ENCODE data around the gene KAT2B.

KAT2B gene

GRCh38 chr3:20110826-20111225 is 70.6 kb downstream of the KAT2B start:
- no peak overlapping the region for H3K4me3 ChIP-seq (ENCODE audit: low read length)
- no peak for TF ChIP-seq ZNF274 (IDR thresholded peaks at IDR 0.05; ENCODE audit: low read depth, low read length)

- no peak overlapping the region for H3K4me3 ChIP-seq (ENCODE audit: low read length)
- no peak for TF ChIP-seq ZNF274 (IDR thresholded peaks at IDR 0.05; ENCODE audit: low read depth, low read length)
These were observed 71.6 kb downstream of the KAT2B start for GRCh38 chr3:20111836-20112235.

GRCh38 chr3:20121088-20121487 is 80.8 kb downstream of the KAT2B start:
- no peak overlapping the region for H3K4me3 ChIP-seq (ENCODE audit: low read length)
- TF ChIP-seq ZNF274 (IDR thresholded peaks at IDR 0.05; ENCODE audit: low read depth, low read length), result no peak

GRCh38 chr3:20123131-20123652 is 82.9 kb downstream of the KAT2B start:
- H3K4me3 ChIP-seq (ENCODE audit: low read length), result no peak overlapping the region
- no peak for TF ChIP-seq ZNF274 (IDR thresholded peaks at IDR 0.05; ENCODE audit: low read depth, low read length)

- no peak for TF ChIP-seq ZNF274 (IDR thresholded peaks at IDR 0.05; ENCODE audit: low read depth, low read length)
- H3K4me3 ChIP-seq (ENCODE audit: low read length), result no peak overlapping the region
These were observed 85.0 kb downstream of the KAT2B start for GRCh38 chr3:20125289-20125688.

- H3K4me3 ChIP-seq (ENCODE audit: low read length), result no peak overlapping the region; the same call in 1 of the 2 replicates
- TF ChIP-seq ZNF274 (IDR thresholded peaks at IDR 0.05; ENCODE audit: low read depth, low read length), result no peak
These were observed 85.7 kb downstream of the KAT2B start for GRCh38 chr3:20125897-20126296.

- no peak overlapping the region for H3K4me3 ChIP-seq (ENCODE audit: low read length)
- no peak for TF ChIP-seq ZNF274 (IDR thresholded peaks at IDR 0.05; ENCODE audit: low read depth, low read length)
These were observed 88.1 kb downstream of the KAT2B start for GRCh38 chr3:20128358-20128757.

GRCh38 chr3:20130106-20130505 is 89.9 kb downstream of the KAT2B start:
- TF ChIP-seq ZNF274 (IDR thresholded peaks at IDR 0.05; ENCODE audit: low read depth, low read length), result no peak
- no peak overlapping the region for H3K4me3 ChIP-seq (ENCODE audit: low read length)

- TF ChIP-seq ZNF274 (IDR thresholded peaks at IDR 0.05; ENCODE audit: low read depth, low read length), result no peak
- no peak overlapping the region for H3K4me3 ChIP-seq (ENCODE audit: low read length)
These were observed 96.0 kb downstream of the KAT2B start for GRCh38 chr3:20136231-20136630.

- no peak for TF ChIP-seq ZNF274 (IDR thresholded peaks at IDR 0.05; ENCODE audit: low read depth, low read length)
- no peak overlapping the region for H3K4me3 ChIP-seq (ENCODE audit: low read length)
These were observed 97.4 kb downstream of the KAT2B start for GRCh38 chr3:20137647-20138046.

GRCh38 chr3:20140881-20141280 is 100.6 kb downstream of the KAT2B start:
- TF ChIP-seq ZNF274 (IDR thresholded peaks at IDR 0.05; ENCODE audit: low read depth, low read length), result no peak
- no peak overlapping the region for H3K4me3 ChIP-seq (ENCODE audit: low read length)

- H3K4me3 ChIP-seq (ENCODE audit: low read length), result no peak overlapping the region
- no peak for TF ChIP-seq ZNF274 (IDR thresholded peaks at IDR 0.05; ENCODE audit: low read depth, low read length)
These were observed 101.1 kb downstream of the KAT2B start for GRCh38 chr3:20141316-20141715.

GRCh38 chr3:20141851-20142250 is 101.6 kb downstream of the KAT2B start:
- H3K4me3 ChIP-seq (ENCODE audit: low read length), result no peak overlapping the region
- TF ChIP-seq ZNF274 (IDR thresholded peaks at IDR 0.05; ENCODE audit: low read depth, low read length), result no peak

GRCh38 chr3:20142517-20142916 is 102.3 kb downstream of the KAT2B start:
- no peak overlapping the region for H3K4me3 ChIP-seq (ENCODE audit: low read length)

GRCh38 chr3:20143519-20143918 is 103.3 kb downstream of the KAT2B start:
- TF ChIP-seq ZNF274 (IDR thresholded peaks at IDR 0.05; ENCODE audit: low read depth, low read length), result no peak
- no peak overlapping the region for H3K4me3 ChIP-seq (ENCODE audit: low read length)

More at GRCh38 chr3:20142517-20142916, 102.3 kb downstream of the KAT2B start:
- TF ChIP-seq ZNF274 (IDR thresholded peaks at IDR 0.05; ENCODE audit: low read depth, low read length), result no peak

GRCh38 chr3:20145874-20146273 is 105.6 kb downstream of the KAT2B start:
- no peak for TF ChIP-seq ZNF274 (IDR thresholded peaks at IDR 0.05; ENCODE audit: low read depth, low read length)
- H3K4me3 ChIP-seq (ENCODE audit: low read length), result no peak overlapping the region

Data from GM08714 (cell line).